IMR-90 (cell line): ENCODE results near the gene TOM1L1. TPM values are rescaled to one million over a fixed set of nuclear protein-coding genes. Genes with fewer than 3 reads are reported as not detected.

Experiments
- ATAC-seq: fragments of 200-7000 bp; cut with Tn5 transposase; 2 replicates; pipeline ENCODE4 v1.9.1; 2020; ENCODE audit warnings: low read depth, mild to moderate bottlenecking, moderate library complexity
- BruUV-seq: library from RNA; stranded (reverse); fragments of 400-500 nt; replicated peaks from 2 replicates; lab custom pipeline; 2021; lab: Mats Ljungman, UMichigan
- CTCF ChIA-PET: fragments of 300-600 bp; formaldehyde crosslinking; extraction: SDS; loops from one replicate; lab custom pipeline; 2021; ENCODE audit warnings: antibody characterized with exemption; lab: Yijun Ruan, JAX
- POLR2A ChIA-PET: fragments of 300-600 bp; sonication (Branson Sonifier 250); formaldehyde crosslinking; loops from one replicate; lab custom pipeline; 2022; ENCODE audit warnings: antibody characterized with exemption; ENCODE audit not compliant: unreplicated experiment; lab: Charles Lee
- DNase-seq: peaks from one replicate; pipeline ENCODE4 v3.0.0; 2013
- H2AFZ ChIP-seq: replicated peaks from 2 replicates; pipeline ENCODE3; 2013; ENCODE audit warnings: low read length, mild to moderate bottlenecking; ENCODE audit not compliant: poor library complexity
- H2AK5ac ChIP-seq: 2 replicates; pipeline ENCODE4 v1.6.1; 2013; ENCODE audit warnings: low read depth, low read length, inconsistent platforms
- H2AK9ac ChIP-seq: replicated peaks from 2 replicates; pipeline ENCODE3; 2013; ENCODE audit warnings: mild to moderate bottlenecking, low read depth, low read length, moderate library complexity; ENCODE audit not compliant: poor library complexity
- H2BK120ac ChIP-seq: 2 replicates; pipeline ENCODE4 v1.6.1; 2013; ENCODE audit warnings: low read depth, low read length, inconsistent platforms
- H2BK15ac ChIP-seq: 3 replicates; pipeline ENCODE4 v1.6.1; 2013; ENCODE audit warnings: low read depth, low read length, inconsistent platforms
- H2BK20ac ChIP-seq: 2 replicates; pipeline ENCODE4 v1.6.1; 2013; ENCODE audit warnings: low read depth, mild to moderate bottlenecking, inconsistent platforms, low read length, moderate library complexity
- H2BK5ac ChIP-seq: 2 replicates; pipeline ENCODE4 v1.6.1; 2013; ENCODE audit warnings: mild to moderate bottlenecking, low read depth, low read length, inconsistent platforms; ENCODE audit not compliant: poor library complexity, severe bottlenecking
- H3K14ac ChIP-seq: replicated peaks from 2 replicates; pipeline ENCODE4 v1.6.1; 2013; ENCODE audit warnings: low read depth, low read length, inconsistent platforms
- H3K18ac ChIP-seq: 2 replicates; pipeline ENCODE4 v1.6.1; 2013; ENCODE audit warnings: low read depth, low read length, control low read depth
- H3K23ac ChIP-seq: 2 replicates; pipeline ENCODE4 v1.6.1; 2013; ENCODE audit warnings: low read depth, low read length, inconsistent platforms
- H3K27ac ChIP-seq: 2 replicates; pipeline ENCODE4 v1.5.1; 2013; ENCODE audit warnings: mild to moderate bottlenecking, control low read depth, low read length; ENCODE audit not compliant: insufficient read depth
- H3K27me3 ChIP-seq: 2 replicates; pipeline ENCODE4 v1.6.1; 2013; ENCODE audit warnings: low read length; ENCODE audit not compliant: control insufficient read depth, insufficient read depth
- H3K36me3 ChIP-seq: 2 replicates; pipeline ENCODE4 v1.6.1; 2013; ENCODE audit warnings: low read length, mixed read lengths; ENCODE audit not compliant: control insufficient read depth, insufficient read depth
- H3K4ac ChIP-seq: 2 replicates; pipeline ENCODE4 v1.6.1; 2013; ENCODE audit warnings: low read depth, low read length, inconsistent platforms
- H3K4me1 ChIP-seq: 2 replicates; pipeline ENCODE4 v1.6.1; 2013; ENCODE audit warnings: low read length, mixed read lengths; ENCODE audit not compliant: control insufficient read depth, insufficient read depth
- H3K4me2 ChIP-seq: 2 replicates; pipeline ENCODE4 v1.6.1; 2013; ENCODE audit warnings: low read depth, mild to moderate bottlenecking, control low read depth, low read length, moderate library complexity
- H3K4me3 ChIP-seq: 2 replicates; pipeline ENCODE4 v1.5.1; 2013; ENCODE audit warnings: low read depth, mild to moderate bottlenecking, control low read depth, low read length, moderate library complexity; ENCODE audit not compliant: insufficient read depth
- H3K56ac ChIP-seq: 2 replicates; pipeline ENCODE4 v1.6.1; 2013; ENCODE audit warnings: low read length, inconsistent platforms; ENCODE audit not compliant: insufficient read depth; ENCODE audit errors: extremely low read depth
- H3K79me1 ChIP-seq, 2 experiments: 2 replicates each; pipeline ENCODE4 v1.6.1; 2013; ENCODE audit warnings: low read length in 2 of 2, inconsistent platforms in 1 of 2, low read depth in 1 of 2
- H3K9ac ChIP-seq: 2 replicates; pipeline ENCODE4 v1.6.1; 2013; ENCODE audit warnings: low read depth, low read length, control low read depth
- H3K9me1 ChIP-seq: 2 replicates; pipeline ENCODE4 v1.6.1; 2013; ENCODE audit warnings: low read length, inconsistent platforms; ENCODE audit not compliant: insufficient read depth
- H3K9me3 ChIP-seq: 2 replicates; pipeline ENCODE4 v1.6.1; 2013; ENCODE audit warnings: low read length; ENCODE audit not compliant: control insufficient read depth, insufficient read depth
- H4K20me1 ChIP-seq: 2 replicates; pipeline ENCODE4 v1.6.1; 2013; ENCODE audit warnings: low read length, inconsistent platforms; ENCODE audit not compliant: insufficient read depth
- H4K5ac ChIP-seq: 2 replicates; pipeline ENCODE4 v1.6.1; 2013; ENCODE audit warnings: mild to moderate bottlenecking, low read depth, low read length, control low read depth
- H4K8ac ChIP-seq, 2 experiments: 2 replicates each; pipeline ENCODE4 v1.6.1; 2013; ENCODE audit warnings: low read depth in 2 of 2, low read length in 2 of 2, control low read depth in 1 of 2, inconsistent platforms in 1 of 2
- H4K91ac ChIP-seq: 2 replicates; pipeline ENCODE4 v1.6.1; 2013; ENCODE audit warnings: low read depth, low read length, inconsistent platforms; ENCODE audit not compliant: insufficient read depth
- CEBPB ChIP-seq: IDR thresholded peaks from 2 replicates; pipeline ENCODE4 v1.6.1; 2012; ENCODE audit warnings: low read depth, low read length, improper control_type of control experiment
- CHD1 ChIP-seq: IDR thresholded peaks from 2 replicates; pipeline ENCODE4 v1.6.1; 2012; ENCODE audit warnings: low read depth, low read length, improper control_type of control experiment
- CTCF ChIP-seq: conservative IDR thresholded peaks from 2 replicates; pipeline ENCODE4 v1.5.1; 2012; ENCODE audit warnings: mild to moderate bottlenecking, low read depth, low read length, improper control_type of control experiment
- ELK1 ChIP-seq: fragments of 150-350 bp; IDR thresholded peaks from 2 replicates; pipeline ENCODE4 v1.6.1; 2016; ENCODE audit warnings: low read depth, mild to moderate bottlenecking, low read length, moderate library complexity, borderline replicate concordance
- FOS ChIP-seq: fragments of 150-350 bp; IDR thresholded peaks from 2 replicates; pipeline ENCODE4 v1.6.1; 2016; ENCODE audit warnings: low read depth, low read length
- MAFK ChIP-seq: IDR thresholded peaks from 2 replicates; pipeline ENCODE4 v1.6.1; 2012; ENCODE audit warnings: low read depth, low read length, improper control_type of control experiment
- POLR2A ChIP-seq: IDR thresholded peaks from 2 replicates; pipeline ENCODE4 v1.6.1; 2012; ENCODE audit warnings: mild to moderate bottlenecking, low read depth, low read length
- RAD21 ChIP-seq: IDR thresholded peaks from 2 replicates; pipeline ENCODE4 v1.6.1; 2012; ENCODE audit warnings: low read length, improper control_type of control experiment
- RFX5 ChIP-seq: IDR thresholded peaks from 2 replicates; pipeline ENCODE4 v1.8.0; 2012; ENCODE audit warnings: low read depth, mild to moderate bottlenecking, low read length, moderate library complexity
- SMC3 ChIP-seq: fragments of 150-350 bp; IDR thresholded peaks from 2 replicates; pipeline ENCODE4 v1.6.1; 2016; ENCODE audit warnings: low read depth, mild to moderate bottlenecking, antibody characterized with exemption, low read length, moderate library complexity
- WGBS, 2 experiments: methylation state at CpG; one replicate each; pipeline versions ENCODE4 v1.1.5 to v1.1.7; 2013; ENCODE audit warnings: missing lambda C conversion rate in 2 of 2; ENCODE audit not compliant: insufficient read length in 1 of 2; ENCODE audit errors: extremely low coverage in 2 of 2; 5-methylcytosine and 5-hydroxymethylcytosine counted together
- dilution Hi-C: fragments of 300-500 bp; cut with HindIII; formaldehyde crosslinking; loops from one replicate; pipeline ENCODE4 v1.14.3; 2018; ENCODE audit warnings: low sequenced_read_pairs; ENCODE audit not compliant: unreplicated experiment
- in situ Hi-C: fragments of 300-500 bp; cut with MboI; formaldehyde crosslinking; loops from 3 replicates; pipeline ENCODE4 v1.14.3; 2019; ENCODE audit warnings: low sequenced_read_pairs, inconsistent platforms, mixed read lengths
- intact Hi-C: fragments of 100-400 bp; cut with micrococcal nuclease; formaldehyde crosslinking; loops from 2 replicates; pipeline ENCODE4 v1.10.0; 2022
- polyA plus RNA-seq, 3 experiments: library from polyadenylated mRNA; depleted of rRNA; stranded (reverse); fragments of >200 nt; gene quantifications; 2 replicates each; pipeline ENCODE4 v1.2.3, GENCODE V29; 2012; ENCODE audit warnings: low replicate concordance in 1 of 3
- total RNA-seq: library from RNA; depleted of rRNA; stranded (reverse); fragments of >200 nt; gene quantifications from 2 replicates; pipeline ENCODE4 v1.2.3, GENCODE V29; 2012

TOM1L1 gene
- total and polyA plus RNA-seq, 2 of the 4 experiments (the other 2 are of a cell fraction) = 13.0 to 20.1 TPM

GRCh38 chr17:54945671-54946070, 45.0 kb downstream of the TOM1L1 start:
- H4K20me1 ChIP-seq = peaks cover 4% of the 10 kb centered on the region; the same call in 1 of the 2 replicates
- no peak overlapping the region for H4K8ac ChIP-seq
- H3K4me2 ChIP-seq = no peak overlapping the region
- H3K56ac ChIP-seq = no peak overlapping the region
- H3K18ac ChIP-seq = no peak overlapping the region
- POLR2A ChIA-PET = interaction anchor here (0.7 kb wide), 1 partner anchor 82 kb away, joined by 4 read pairs; no protein-coding TSS in a partner anchor
- no peak overlapping the region for H2BK20ac ChIP-seq
- no peak for TF ChIP-seq CEBPB
- TF ChIP-seq SMC3 = no peak
- TF ChIP-seq CHD1 = no peak
- no peak for TF ChIP-seq FOS
- TF ChIP-seq POLR2A = no peak
- no peak for TF ChIP-seq MAFK
- TF ChIP-seq ELK1 = no peak
- no peak for TF ChIP-seq CTCF
- no peak for TF ChIP-seq RFX5
- no peak for TF ChIP-seq RAD21
- dilution Hi-C loops (no loop called here), intact Hi-C loops (no loop called here), in situ Hi-C loops (no loop called here)
- peaks cover 5% of the 10 kb centered on the region; the same call in 1 of the 2 replicates for H3K9me1 ChIP-seq
- no peak overlapping the region for H3K27ac ChIP-seq
- H2BK5ac ChIP-seq = no peak overlapping the region
- no peak overlapping the region for H2AK9ac ChIP-seq
- no peak overlapping the region for H3K4ac ChIP-seq
- H2AK5ac ChIP-seq = no peak overlapping the region
- no peak overlapping the region for H3K14ac ChIP-seq
- no peaks in the 10 kb centered on the region for H3K9me3 ChIP-seq
- no peak overlapping the region for H2BK15ac ChIP-seq
- no peak overlapping the region for H4K91ac ChIP-seq
- H3K23ac ChIP-seq = no peak overlapping the region
- DNase-seq = no peak
- H3K4me1 ChIP-seq = peaks cover 8% of the 10 kb centered on the region
- H2BK120ac ChIP-seq = no peak overlapping the region
- no peak overlapping the region for H2AFZ ChIP-seq
- no TSS peak for BruUV-seq
- H3K79me1 ChIP-seq = no peaks in the 10 kb centered on the region
- H3K27me3 ChIP-seq = peaks cover 4% of the 10 kb centered on the region; the same call in 1 of the 2 replicates
- peaks cover 1% of the 10 kb centered on the region; the same call in 1 of the 2 replicates for H3K36me3 ChIP-seq
- no peak overlapping the region for H3K4me3 ChIP-seq
- H3K9ac ChIP-seq = no peak overlapping the region
- no peak overlapping the region for H4K5ac ChIP-seq
- ATAC-seq = no peak
- WGBS, 2 experiments = no CpG with 5 or more reads among the region's 1 CpG
- CTCF ChIA-PET = interaction anchor here (0.7 kb wide), 1 partner anchor 260 kb away, joined by 3 read pairs; no protein-coding TSS in a partner anchor
